ENCODE data around the gene CST2.
A peak's percentile ranks its signal among the peaks of the same experiment; 100 is the strongest.
"Not testable (repeated sequence)": the region's sequence is repeated elsewhere in the genome, so short reads cannot be mapped to it uniquely, and the experiment has no call there.

CST2 gene

GRCh38 chr20:23826541-23827021 is at the start of gene CST2:
TSS of gene CST2 (minus strand) at chr20:23826729. CDS start at chr20:23826660, 69 bp downstream.
- DNase-seq: no peak

DNA sequence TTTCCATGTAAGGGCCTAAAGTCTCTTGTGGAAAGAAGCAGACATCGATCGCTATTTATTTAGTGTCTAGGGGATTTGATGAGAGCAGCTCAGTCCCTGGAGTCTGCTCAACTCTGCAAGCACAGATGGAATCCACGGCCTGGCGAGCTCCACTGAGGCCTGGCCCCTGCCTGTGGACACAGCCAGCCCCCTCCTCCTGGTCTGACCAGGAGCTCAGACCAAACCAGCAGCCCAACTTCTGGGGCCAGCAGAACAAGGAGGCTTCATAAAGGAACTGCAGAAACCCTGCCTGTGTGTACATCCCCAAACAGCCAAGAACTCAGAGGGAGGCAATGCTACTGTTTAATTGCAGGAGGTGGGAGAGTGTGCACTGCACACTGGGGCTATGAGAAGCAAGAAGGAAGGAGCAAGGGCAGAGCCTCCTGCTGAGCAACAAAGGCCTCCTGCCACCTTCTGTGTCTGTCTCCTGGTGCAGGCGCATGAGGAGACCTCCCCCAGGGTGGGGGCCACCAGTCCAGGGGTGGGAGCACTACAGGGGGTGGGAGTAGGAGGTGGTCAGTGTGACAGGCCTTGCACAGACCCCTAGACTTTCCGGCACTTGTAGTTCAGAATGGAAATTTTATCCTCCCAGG is 49.2 kb upstream of the CST2 start:
- no peak for DNase-seq

GRCh38 chr20:23874747-23875146 is 48.2 kb upstream of the CST2 start:
- DNase-seq: no peak

GRCh38 chr20:23873370-23874015 is 47.0 kb upstream of the CST2 start:
- DNase-seq: no peak

- DNase-seq: no peak
Measured at GRCh38 chr20:23872065-23872464, 45.5 kb upstream of the CST2 start.

DNA sequence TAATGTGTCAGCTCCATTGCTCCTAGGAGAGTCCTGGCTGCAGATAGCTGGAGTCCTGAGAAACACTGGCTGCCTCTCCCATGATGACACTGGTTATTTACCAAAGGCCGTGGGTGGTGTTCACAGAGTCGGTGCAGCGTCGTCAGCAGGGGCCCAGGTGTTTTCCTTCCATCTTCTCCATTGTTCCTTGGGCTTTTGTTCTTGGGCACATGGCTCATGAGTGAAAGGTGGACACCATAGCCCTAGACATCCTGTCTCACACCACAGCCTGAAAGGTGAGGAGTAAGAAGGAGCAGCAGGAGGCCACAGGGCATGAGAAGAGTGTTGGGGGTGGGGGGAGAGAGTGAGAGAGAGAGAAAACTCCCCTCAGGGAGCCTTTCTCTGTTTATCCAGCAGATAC is 43.9 kb upstream of the CST2 start:
- no peak for DNase-seq

GRCh38 chr20:23869520-23869919 is 43.0 kb upstream of the CST2 start:
- no peak for DNase-seq

DNA sequence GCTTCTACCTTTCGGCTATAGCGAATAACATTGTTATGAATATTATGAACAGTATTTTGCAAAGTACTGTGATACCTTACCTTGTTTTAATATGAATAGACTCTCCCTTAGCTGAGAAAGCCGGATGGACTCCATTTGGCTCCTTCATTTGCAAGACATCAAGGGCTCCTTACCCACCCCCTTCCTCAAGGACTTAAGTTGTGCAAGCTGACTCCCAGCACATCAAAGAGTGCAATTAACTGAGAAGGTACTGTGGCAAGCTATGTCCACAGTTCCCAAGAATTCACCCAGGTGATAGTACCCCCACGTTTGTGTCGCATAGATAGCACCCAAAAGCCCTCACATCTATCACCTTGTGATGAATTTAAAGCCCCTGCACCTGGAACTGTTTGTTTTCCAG is 41.8 kb upstream of the CST2 start:
- no peak for DNase-seq

DNA sequence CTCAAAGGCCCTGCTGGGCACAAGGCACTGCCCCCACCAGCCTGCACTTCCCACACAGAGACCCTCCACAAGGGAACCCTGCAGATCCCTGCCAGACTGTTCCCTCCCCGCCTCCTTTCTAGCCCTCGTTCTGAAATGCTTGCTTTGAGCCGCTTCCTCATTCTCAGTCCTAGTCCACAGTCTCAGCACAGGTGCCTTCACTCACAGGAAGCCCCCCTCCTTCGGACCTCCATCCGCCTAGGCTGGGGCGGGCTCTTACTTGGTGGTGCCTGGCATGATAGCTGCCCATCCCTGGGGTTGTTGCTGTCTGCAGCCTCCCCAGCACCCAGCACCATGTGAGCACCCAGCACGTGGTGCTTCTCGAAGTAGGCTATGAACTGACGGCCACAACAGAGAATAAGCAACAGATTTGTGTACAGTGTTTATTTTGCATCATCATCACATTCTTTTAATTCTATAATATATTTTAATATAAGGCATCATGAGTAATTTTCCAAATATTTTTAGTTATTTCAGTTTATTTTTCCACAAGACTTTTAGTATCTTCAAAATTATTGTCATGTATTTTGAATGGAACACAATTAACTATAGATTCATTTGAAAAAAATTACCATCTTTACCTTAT is 40.7 kb upstream of the CST2 start:
- DNase-seq: no peak

- not testable (repeated sequence) for DNase-seq
Measured at GRCh38 chr20:23860771-23861170, 34.2 kb upstream of the CST2 start.

GRCh38 chr20:23857962-23858595 is 31.6 kb upstream of the CST2 start:
- no peak for DNase-seq

DNA sequence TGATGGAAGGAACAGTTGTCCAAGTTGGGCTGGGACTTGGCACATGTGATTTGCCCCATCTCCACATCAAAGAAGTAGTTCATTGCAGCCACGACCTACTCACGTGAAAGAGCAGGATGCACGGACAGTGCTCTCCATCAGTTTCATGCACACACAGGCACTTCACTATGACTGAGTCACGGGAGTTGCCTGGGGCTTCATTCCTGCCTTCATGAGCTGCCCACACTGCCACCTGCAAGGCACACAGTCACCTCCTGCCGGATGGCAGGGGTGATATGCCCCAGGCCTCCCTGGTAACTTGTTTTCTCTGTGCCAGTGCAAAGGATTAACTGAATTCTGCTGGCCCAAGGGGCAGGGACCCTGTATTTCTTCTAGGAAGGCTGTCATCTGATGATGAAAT is 30.2 kb upstream of the CST2 start:
- no peak for DNase-seq

DNA sequence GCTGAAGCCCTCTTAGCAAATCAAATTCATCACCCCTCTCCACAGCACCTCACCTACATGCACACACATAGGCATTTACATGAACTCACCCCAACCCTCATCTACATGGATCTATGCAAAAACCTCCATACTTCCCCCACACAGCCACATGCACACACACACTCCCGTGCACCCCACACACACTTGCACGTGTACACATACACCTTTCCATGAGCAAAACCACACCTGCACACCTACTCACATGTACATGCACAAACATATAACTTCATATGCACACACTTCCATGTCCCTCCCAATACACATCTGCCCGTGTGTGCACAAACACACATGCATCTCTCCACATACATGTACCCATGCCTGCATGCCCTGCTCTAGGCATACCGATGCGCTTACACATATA is 29.7 kb upstream of the CST2 start:
- DNase-seq: no peak

- DNase-seq: no peak
Measured at GRCh38 chr20:23841693-23842092, 15.2 kb upstream of the CST2 start.

GRCh38 chr20:23835716-23836115 is 9.2 kb upstream of the CST2 start:
- no peak for DNase-seq

DNA sequence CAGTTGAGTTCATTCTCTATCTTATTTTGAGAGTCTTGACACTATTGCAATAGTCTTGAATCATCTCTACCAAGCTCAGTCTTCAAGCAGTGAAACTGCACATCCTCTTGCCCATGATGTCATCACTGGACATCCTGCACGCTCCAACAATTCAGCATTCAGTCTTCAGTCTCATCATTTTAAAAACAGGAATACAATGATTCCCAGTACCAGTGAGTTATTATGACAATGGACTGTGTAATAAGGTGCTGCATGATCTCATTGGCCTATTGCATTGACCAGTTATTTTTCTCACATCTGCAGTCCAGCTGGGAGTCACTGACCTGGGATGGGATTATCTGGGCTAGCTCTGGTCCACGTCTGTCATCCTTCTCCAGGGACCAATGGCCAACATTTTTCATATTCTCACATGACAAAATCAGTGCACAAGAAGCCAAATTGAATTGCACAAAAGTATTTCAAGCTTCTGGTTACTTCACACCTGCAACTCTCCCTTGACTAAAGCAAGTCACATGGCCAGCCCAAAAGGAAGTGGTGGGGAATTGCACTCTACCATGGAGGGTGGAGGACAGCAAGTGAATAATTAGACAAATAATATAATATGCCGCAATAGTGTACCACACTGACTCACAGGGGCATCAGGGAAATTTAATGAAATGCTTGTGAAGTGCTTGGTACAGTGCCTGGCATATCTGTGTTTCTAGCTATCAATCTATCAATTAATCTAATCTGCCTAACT is 6.4 kb upstream of the CST2 start:
- DNase-seq: no peak

- peak; percentile 15 for DNase-seq
Measured at GRCh38 chr20:23831961-23832360, 5.4 kb upstream of the CST2 start.

DNA sequence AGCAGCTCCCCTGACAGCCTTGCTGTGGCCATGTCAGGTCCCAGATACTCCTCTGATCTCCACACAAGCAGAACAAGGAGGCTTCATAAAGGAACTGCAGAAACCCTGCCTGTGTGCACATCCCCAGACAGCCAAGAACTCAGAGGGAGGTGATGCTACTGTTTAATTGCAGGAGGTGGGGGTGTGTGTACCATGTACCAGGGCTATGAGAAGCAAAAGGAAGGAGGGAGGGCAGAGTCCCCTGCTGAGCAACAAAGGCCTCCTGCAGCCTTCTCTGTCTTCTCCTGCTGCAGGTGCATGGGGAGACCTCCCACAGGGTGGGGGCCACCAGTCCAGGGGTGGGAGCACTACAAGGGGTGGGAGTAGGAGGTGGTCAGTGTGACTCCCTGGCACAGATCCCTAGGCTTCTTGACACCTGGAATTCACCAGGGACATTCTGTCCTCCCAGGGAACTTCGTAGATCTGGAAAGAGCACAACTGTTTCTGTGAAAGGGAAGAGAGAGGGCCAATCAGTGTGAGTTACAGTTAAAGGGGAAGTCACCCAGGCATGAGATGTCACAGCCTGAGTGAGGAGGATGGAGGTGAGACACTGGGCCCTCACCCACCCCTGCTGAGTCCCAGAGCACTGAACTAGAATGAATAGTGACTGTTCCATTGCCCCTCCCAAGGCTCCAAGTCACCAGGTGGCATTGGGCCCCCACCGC is 2.8 kb downstream of the CST2 start:
- no peak for DNase-seq

DNA sequence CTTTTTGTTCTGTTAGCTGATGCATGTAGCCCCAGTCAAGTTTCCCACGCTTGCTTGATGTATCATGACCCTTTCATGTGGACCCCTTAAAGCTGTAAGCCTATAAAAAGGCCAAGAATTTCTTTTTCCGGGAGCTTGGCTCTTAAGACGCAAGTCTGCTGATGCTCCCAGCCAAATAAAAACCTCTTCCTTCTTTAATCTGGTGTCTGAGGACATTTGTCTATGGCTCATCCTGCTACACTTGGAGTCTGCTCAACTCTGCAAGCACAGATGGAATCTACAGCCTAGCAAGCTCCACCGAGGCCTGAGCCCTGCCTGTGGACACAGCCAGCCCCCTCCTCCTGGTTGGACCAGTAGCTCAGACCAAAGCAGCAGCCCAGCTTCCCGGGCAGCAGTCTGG is 3.4 kb downstream of the CST2 start:
- no peak for DNase-seq

DNA sequence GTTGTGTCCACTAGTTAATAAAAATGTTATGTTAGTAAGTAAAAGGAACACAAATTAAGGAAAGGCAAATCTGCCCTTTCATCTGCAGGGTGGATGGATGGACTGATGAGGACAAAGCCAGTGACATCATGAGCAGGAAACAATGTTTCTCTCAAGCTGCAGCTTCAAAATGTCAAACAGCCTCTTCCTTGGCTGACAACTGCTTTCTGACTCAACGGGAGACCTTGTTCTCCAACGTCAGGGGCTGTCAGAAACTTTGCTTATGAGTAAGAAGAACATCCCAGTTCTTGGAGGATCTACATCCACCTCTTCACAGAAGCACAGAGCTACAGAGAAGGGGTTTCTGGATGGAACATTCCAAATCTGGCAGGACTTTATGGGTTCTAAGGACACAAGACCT is 6.0 kb downstream of the CST2 start:
- DNase-seq: no peak

GRCh38 chr20:23811559-23811958 is 15.0 kb downstream of the CST2 start:
- DNase-seq: not testable (repeated sequence)

DNA sequence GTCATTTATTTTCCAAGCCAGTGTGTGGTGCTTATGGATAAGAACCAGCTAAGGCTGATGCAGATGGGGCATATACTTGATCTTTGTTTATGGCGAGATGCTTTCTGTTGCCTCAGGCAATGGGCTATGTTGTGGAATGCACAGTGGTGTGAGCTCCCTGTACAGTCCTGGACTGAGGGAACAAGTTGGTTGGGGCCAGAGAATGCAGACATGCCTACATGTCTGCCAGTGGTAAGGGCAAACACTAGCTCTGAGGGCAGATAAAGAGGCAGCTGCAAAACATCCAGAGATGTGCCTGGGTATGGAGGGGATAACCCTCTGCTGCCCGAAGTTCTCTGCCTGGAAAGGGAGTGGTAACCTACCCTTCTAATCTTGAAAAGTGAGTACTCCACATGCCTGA is 16.2 kb downstream of the CST2 start:
- DNase-seq: not testable (repeated sequence)
